Measurements from ENCODE around the gene IKZF2. TPM values are rescaled to one million over a fixed set of nuclear protein-coding genes. Genes with fewer than 3 reads are reported as not detected.

Gene IKZF2
- total and polyA plus RNA-seq, 2 experiments from 2014 or later: 2.6 to 10.1 TPM

- TF ChIP-seq REST (IDR thresholded peaks at IDR 0.05; ENCODE audit: unreplicated experiment): no peak
- TF ChIP-seq ZNF114 (CRISPR knock-in tag; IDR thresholded peaks at IDR 0.05): no peak
- no peak for TF ChIP-seq POLR2AphosphoS5 (IDR thresholded peaks at IDR 0.05; ENCODE audit: low read depth)
- TF ChIP-seq ETS1 (IDR thresholded peaks at IDR 0.05): no peak
- no peak for TF ChIP-seq JUNB (IDR thresholded peaks at IDR 0.05; ENCODE audit: unreplicated experiment)
- no peak for TF ChIP-seq CTCF (conservative IDR thresholded peaks at IDR 0.05; ENCODE audit: low read depth in 2 of 2)
- TF ChIP-seq CREB1 (CRISPR knock-in tag; IDR thresholded peaks at IDR 0.05; ENCODE audit: low read depth): no peak
- no peak for TF ChIP-seq EZH2 (IDR thresholded peaks at IDR 0.05; ENCODE audit: low read depth, unreplicated experiment)
- no peak for TF ChIP-seq ZNF331 (CRISPR knock-in tag; IDR thresholded peaks at IDR 0.05; ENCODE audit: low read depth)
These were observed 46.2 kb downstream of the IKZF2 start (continued) for GRCh38 chr2:213105212-213105611.

- no peak overlapping the region; the same call in 1 of the 2 replicates for H3K27ac Mint-ChIP-seq
- no peaks in the 10 kb centered on the region for H3K36me3 Mint-ChIP-seq (ENCODE audit: low read depth)
- H3K4me2 ChIP-seq: no peak overlapping the region
These were observed 46.6 kb downstream of the IKZF2 start for GRCh38 chr2:213104903-213105202.

More at GRCh38 chr2:213104903-213105202, 46.6 kb downstream of the IKZF2 start:
- Mint-ChIP-seq H3K9me3 (no peaks in the 10 kb centered on the region), H3K4me3 (no peak overlapping the region), H3K4me1 (peaks cover 11% of the 10 kb centered on the region; the same call in 2 of the 3 replicates), H3K27me3 (ENCODE audit: insufficient read depth, low read depth, poor library complexity) (no peaks in the 10 kb centered on the region)
- H3K79me2 ChIP-seq (replicated peaks; ENCODE audit: insufficient read depth): no peaks in the 10 kb centered on the region
- no peak for TF ChIP-seq EZH2 (IDR thresholded peaks at IDR 0.05; ENCODE audit: low read depth, unreplicated experiment)
- no peak overlapping the region for H3K27ac ChIP-seq (ENCODE audit: low read depth)
- H4K20me1 ChIP-seq (replicated peaks; ENCODE audit: insufficient read depth): no peaks in the 10 kb centered on the region
- no peak overlapping the region for H2AFZ ChIP-seq
- no peaks in the 10 kb centered on the region for H3F3A ChIP-seq (replicated peaks; ENCODE audit: low read depth)
- H3K27me3 ChIP-seq (ENCODE audit: insufficient read depth): no peaks in the 10 kb centered on the region
- H3K4me3 ChIP-seq: no peak overlapping the region
- H3K9me2 ChIP-seq (ENCODE audit: insufficient read depth): no peaks in the 10 kb centered on the region
- no peaks in the 10 kb centered on the region for H3K36me3 ChIP-seq (ENCODE audit: insufficient read depth)
- peaks cover 4% of the 10 kb centered on the region; the same call in 1 of the 2 replicates for H3K4me1 ChIP-seq (ENCODE audit: insufficient read depth)
- ATAC-seq (peak; percentile 56), DNase-seq (ENCODE audit: low spot score) (peak; percentile 14)
